Ascending aorta (tissue), 2 donors: Measurements from ENCODE around the gene MMP10. TPM values are rescaled to one million over a fixed set of nuclear protein-coding genes. Genes with fewer than 3 reads are reported as not detected.

Source experiments
- DNase-seq, 2 donors: peaks; one replicate each; pipeline ENCODE4 v3.0.0-alpha.2; 2019; ENCODE audit warnings: low spot score in 2 of 2
- H3K27ac ChIP-seq, 2 donors: fragments of 200-600 bp; sonication (generic); one replicate each; pipeline ENCODE4 v1.5.1; 2016 to 2017; ENCODE audit warnings: mild to moderate bottlenecking in 1 of 2
- H3K27me3 ChIP-seq: fragments of 200-600 bp; sonication (generic); one replicate; pipeline ENCODE4 v1.5.1; 2017
- H3K36me3 ChIP-seq, 2 donors: fragments of 200-600 bp; sonication (generic); one replicate each; pipeline ENCODE4 v1.5.1; 2016
- H3K4me1 ChIP-seq, 2 donors: fragments of 200-600 bp; sonication (generic); one replicate each; pipeline ENCODE4 v1.5.1; 2016 to 2017; ENCODE audit warnings: mild to moderate bottlenecking in 1 of 2
- H3K4me3 ChIP-seq, 2 donors: fragments of 200-600 bp; sonication (generic); one replicate each; pipeline ENCODE4 v1.5.1; 2016 to 2017; ENCODE audit warnings: mild to moderate bottlenecking in 1 of 2
- H3K9me3 ChIP-seq, 2 donors: fragments of 200-600 bp; sonication (generic); one replicate each; pipeline ENCODE4 v1.5.1; 2016
- intact Hi-C: fragments of 100-400 bp; cut with DNase I; formaldehyde crosslinking; loops from one replicate; pipeline ENCODE4 v1.15.1; 2023
- total RNA-seq: library from RNA; depleted of rRNA; stranded (reverse); fragments of >200 nt; gene quantifications from one replicate; pipeline ENCODE4 v1.1.0, GENCODE V29; 2016
- TF ChIP-seq, protein P1 (sequence below), 3 experiments: fragments of 200-600 bp in 2 of 3; fragments of 450-650 bp in 1 of 3; sonication (generic) in 2 of 3; IDR thresholded peaks; one replicate each; pipeline ENCODE4 v1.5.1; 2016 to 2019; ENCODE audit warnings: antibody characterized with exemption in 3 of 3, mild to moderate bottlenecking in 1 of 3, moderate library complexity in 1 of 3

The MMP10 gene
- total RNA-seq, result not detected

DNA sequence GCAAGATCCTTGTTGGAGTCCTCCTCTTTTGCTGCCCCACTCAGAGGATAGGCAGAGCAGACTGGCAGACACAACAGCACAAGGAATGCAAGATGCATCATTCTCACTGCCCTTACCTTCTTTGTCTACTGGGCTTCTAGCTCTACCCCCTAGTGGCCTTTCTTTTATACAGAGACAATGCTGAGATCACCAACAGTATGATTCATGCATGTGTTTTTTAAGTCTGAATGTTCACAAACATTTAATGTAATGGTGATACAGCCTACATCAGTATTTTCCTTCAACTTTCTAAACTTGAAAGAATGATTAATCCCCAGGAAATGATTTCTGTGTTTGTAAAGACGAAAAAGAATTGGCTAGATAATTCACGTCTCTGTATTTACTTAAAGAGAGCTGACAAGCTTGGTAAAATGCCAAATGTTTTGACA, at the start of gene MMP10:
MMP10 (minus strand) TSS at position 138 of the 428 bp plus-strand sequence; CDS start at position 101, 37 bp downstream.
- Histone ChIP-seq H3K4me3 (no peak within 1 kb of the TSS), H3K4me1 (no peaks in the 10 kb centered on the region), H3K9me3 (no peaks in the 10 kb centered on the region), H3K36me3 (no peaks in the 10 kb centered on the region), H3K27ac (no peak within 1 kb of the TSS), H3K27me3 (no peaks in the 10 kb centered on the region)
- no peak for DNase-seq
- TF ChIP-seq, protein P1, sequence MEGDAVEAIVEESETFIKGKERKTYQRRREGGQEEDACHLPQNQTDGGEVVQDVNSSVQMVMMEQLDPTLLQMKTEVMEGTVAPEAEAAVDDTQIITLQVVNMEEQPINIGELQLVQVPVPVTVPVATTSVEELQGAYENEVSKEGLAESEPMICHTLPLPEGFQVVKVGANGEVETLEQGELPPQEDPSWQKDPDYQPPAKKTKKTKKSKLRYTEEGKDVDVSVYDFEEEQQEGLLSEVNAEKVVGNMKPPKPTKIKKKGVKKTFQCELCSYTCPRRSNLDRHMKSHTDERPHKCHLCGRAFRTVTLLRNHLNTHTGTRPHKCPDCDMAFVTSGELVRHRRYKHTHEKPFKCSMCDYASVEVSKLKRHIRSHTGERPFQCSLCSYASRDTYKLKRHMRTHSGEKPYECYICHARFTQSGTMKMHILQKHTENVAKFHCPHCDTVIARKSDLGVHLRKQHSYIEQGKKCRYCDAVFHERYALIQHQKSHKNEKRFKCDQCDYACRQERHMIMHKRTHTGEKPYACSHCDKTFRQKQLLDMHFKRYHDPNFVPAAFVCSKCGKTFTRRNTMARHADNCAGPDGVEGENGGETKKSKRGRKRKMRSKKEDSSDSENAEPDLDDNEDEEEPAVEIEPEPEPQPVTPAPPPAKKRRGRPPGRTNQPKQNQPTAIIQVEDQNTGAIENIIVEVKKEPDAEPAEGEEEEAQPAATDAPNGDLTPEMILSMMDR (IDR thresholded peaks at IDR 0.05), result no peak
- intact Hi-C loops, result no loop called here

DNA sequence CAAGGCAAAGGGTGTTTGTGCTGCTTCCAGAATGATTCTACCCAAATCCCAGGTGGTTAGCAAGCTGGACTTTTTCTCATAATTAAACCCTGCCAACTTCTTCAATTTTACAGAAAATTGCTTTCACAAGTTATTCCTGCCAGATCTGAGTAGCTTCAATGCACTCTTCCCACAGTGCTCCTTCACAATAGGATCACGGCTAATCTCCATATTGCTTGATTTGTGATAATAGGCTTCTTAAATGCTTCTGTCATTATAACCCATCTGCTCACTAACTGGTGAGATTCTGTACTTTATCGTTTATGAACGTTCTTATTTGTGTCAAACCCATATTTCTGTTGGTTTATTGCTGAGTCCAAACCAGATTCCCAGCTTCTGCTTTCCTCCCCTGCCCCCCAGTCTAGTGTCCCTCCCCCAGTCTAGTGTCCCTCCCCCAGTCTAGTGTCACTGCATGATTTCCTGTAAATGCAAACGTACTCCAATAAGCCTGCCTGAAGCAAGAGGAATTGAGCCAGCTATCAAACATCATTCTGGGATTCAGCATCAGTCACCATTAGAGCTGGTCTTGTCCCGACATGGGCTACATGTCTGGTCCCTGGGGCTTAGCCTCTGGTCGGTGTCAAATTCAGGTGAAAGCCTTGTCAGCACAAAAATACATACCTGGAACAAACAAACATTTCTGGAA, 49.0 kb upstream of the MMP10 start:
- TF ChIP-seq, protein P1 (IDR thresholded peaks at IDR 0.05), result no peak
- Histone ChIP-seq H3K27me3 (no peaks in the 10 kb centered on the region), H3K4me1 (no peaks in the 10 kb centered on the region), H3K36me3 (no peaks in the 10 kb centered on the region), H3K9me3 (no peaks in the 10 kb centered on the region), H3K4me3 (no peak overlapping the region), H3K27ac (no peak overlapping the region)
- DNase-seq, result no peak
- intact Hi-C loops, result no loop called here

DNA sequence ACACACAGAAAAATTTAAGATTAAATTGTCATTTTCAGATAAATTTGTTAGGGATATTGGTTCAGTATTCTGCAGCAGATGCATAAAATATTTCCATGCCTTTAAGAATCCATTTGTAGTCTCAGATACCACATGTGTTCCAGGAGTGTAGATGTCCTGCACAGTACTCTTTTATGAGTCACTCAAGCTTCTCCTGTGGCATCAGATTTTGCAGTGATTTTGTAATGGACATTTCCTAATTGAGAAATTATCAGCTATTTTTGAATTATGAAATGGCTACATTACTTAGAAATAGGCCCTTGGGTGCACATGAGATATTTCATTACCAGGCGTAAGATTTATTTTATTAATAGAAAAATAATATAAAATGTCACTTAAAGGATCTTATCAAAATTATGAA, 44.1 kb upstream of the MMP10 start:
- DNase-seq, result no peak
- intact Hi-C loops, result no loop called here
- H3K27ac ChIP-seq, result no peak overlapping the region
- no peaks in the 10 kb centered on the region for H3K27me3 ChIP-seq
- no peaks in the 10 kb centered on the region for H3K4me1 ChIP-seq
- H3K4me3 ChIP-seq, result no peak overlapping the region
- H3K9me3 ChIP-seq, result no peaks in the 10 kb centered on the region
- no peaks in the 10 kb centered on the region for H3K36me3 ChIP-seq
- TF ChIP-seq, protein P1 (IDR thresholded peaks at IDR 0.05), result no peak

DNA sequence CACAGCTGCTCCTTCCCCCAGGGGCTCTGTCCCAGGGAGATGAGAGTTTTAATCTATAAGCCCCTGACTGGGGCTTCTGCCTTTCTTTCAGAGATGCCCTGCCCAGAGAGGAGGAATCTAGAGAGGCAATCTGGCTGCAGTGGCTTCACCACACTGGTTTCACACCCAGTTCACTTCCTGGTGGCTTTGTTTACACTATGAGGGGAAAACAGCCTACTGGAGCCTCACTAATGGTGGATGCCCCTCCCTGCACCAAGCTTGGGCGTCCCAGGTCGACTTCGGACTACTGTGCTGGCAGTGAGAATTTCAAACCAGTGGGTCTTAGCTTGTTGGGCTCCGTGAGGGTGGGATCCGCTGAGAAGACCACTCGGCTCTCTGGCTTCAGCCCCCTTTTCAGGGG, 39.1 kb upstream of the MMP10 start:
- Histone ChIP-seq H3K4me1 (no peaks in the 10 kb centered on the region), H3K9me3 (no peaks in the 10 kb centered on the region), H3K36me3 (no peaks in the 10 kb centered on the region), H3K27ac (no peak overlapping the region), H3K4me3 (no peak overlapping the region), H3K27me3 (no peaks in the 10 kb centered on the region)
- intact Hi-C loops, result no loop called here
- TF ChIP-seq, protein P1 (IDR thresholded peaks at IDR 0.05), result no peak
- no peak for DNase-seq

DNA sequence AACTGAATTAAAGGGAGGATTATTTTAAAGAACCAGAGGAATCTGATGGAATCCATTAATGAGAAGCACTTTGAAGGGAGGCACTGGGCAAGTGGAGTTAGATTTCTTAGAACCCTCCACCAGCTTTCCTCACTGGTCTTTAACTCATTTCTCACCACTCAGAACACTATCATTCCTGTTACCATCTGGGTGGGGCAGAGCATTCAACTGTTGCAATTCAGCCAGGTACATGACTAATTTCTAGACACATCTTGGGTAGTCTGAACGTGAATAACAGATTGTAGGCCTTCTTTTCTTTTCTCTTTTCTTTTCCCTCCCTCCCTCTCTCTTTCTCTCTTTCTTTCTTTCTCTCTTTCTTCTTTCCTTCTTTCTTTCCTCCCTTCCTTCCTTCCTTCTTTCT, 33.1 kb upstream of the MMP10 start:
- Histone ChIP-seq H3K27me3 (no peaks in the 10 kb centered on the region), H3K27ac (no peak overlapping the region), H3K9me3 (no peaks in the 10 kb centered on the region), H3K4me1 (no peaks in the 10 kb centered on the region), H3K4me3 (no peak overlapping the region), H3K36me3 (no peaks in the 10 kb centered on the region)
- TF ChIP-seq, protein P1 (IDR thresholded peaks at IDR 0.05), result no peak
- intact Hi-C loops, result no loop called here
- DNase-seq, result no peak
